Neutrophil (primary cell): ENCODE measurements around the gene WFDC2.
"Not testable (repeated sequence)": the region's sequence is repeated elsewhere in the genome, so short reads cannot be mapped to it uniquely, and the experiment has no call there.

Source experiments
- H3K27ac ChIP-seq: fragments of 200-600 bp; sonication (generic); 2 replicates; pipeline ENCODE4 v1.5.1; 2016; ENCODE audit warnings: mild to moderate bottlenecking, moderate library complexity
- H3K27me3 ChIP-seq: fragments of 200-600 bp; sonication (generic); 2 replicates; pipeline ENCODE4 v1.6.0; 2016; ENCODE audit warnings: mild to moderate bottlenecking
- H3K36me3 ChIP-seq: fragments of 200-600 bp; sonication (generic); 2 replicates; pipeline ENCODE4 v1.5.1; 2017
- H3K4me1 ChIP-seq, 2 experiments: fragments of 200-600 bp in 1 of 2; sonication (generic) in 1 of 2; 1 replicate in 1 of 2; 2 replicates in 1 of 2; pipeline versions ENCODE4 v1.5.1 to v1.6.1; 2013 to 2016; ENCODE audit warnings: low read depth in 1 of 2, low read length in 1 of 2, mild to moderate bottlenecking in 1 of 2, moderate library complexity in 1 of 2; ENCODE audit not compliant: control insufficient read depth in 1 of 2, insufficient read depth in 1 of 2
- H3K4me3 ChIP-seq, 2 experiments: fragments of 200-600 bp in 1 of 2; sonication (generic) in 1 of 2; 1 replicate in 1 of 2; 2 replicates in 1 of 2; pipeline ENCODE4 v1.5.1; 2013 to 2016; ENCODE audit warnings: low read depth in 1 of 2, low read length in 1 of 2, mild to moderate bottlenecking in 1 of 2, moderate library complexity in 1 of 2
- H3K9me3 ChIP-seq: fragments of 200-600 bp; sonication (generic); 2 replicates; pipeline ENCODE4 v1.5.1; 2016
- CTCF ChIP-seq: fragments of 200-600 bp; sonication (generic); IDR thresholded peaks from 2 replicates; pipeline ENCODE4 v1.5.1; 2016; ENCODE audit warnings: antibody characterized with exemption

The WFDC2 gene

GRCh38 chr20:45470937-45471336, 1.4 kb downstream of the WFDC2 start:
- no peak for TF ChIP-seq CTCF
- Histone ChIP-seq H3K36me3 (no peaks in the 10 kb centered on the region), H3K27me3 (peaks cover 97% of the 10 kb centered on the region), H3K4me3 (no peak overlapping the region), H3K9me3 (no peaks in the 10 kb centered on the region), H3K4me1 (peaks cover 0 to 12% of the 10 kb centered on the region in 2 experiments), H3K27ac (no peak overlapping the region)

GRCh38 chr20:45472286-45472685, 2.7 kb downstream of the WFDC2 start:
- peaks cover 0 to 12% of the 10 kb centered on the region in 2 experiments for H3K4me1 ChIP-seq
- peaks cover 99% of the 10 kb centered on the region for H3K27me3 ChIP-seq
- not testable (repeated sequence) for H3K4me3 ChIP-seq, H3K27ac ChIP-seq, H3K9me3 ChIP-seq, H3K36me3 ChIP-seq

GRCh38 chr20:45477530-45478148, 8.1 kb downstream of the WFDC2 start:
- not testable (repeated sequence) for H3K9me3 ChIP-seq, H3K4me3 ChIP-seq, H3K36me3 ChIP-seq, H3K27ac ChIP-seq, H3K4me1 ChIP-seq
- H3K27me3 ChIP-seq, result peaks cover 83% of the 10 kb centered on the region

GRCh38 chr20:45479822-45480221, 10.3 kb downstream of the WFDC2 start:
- Histone ChIP-seq H3K27me3 (peaks cover 83% of the 10 kb centered on the region), H3K4me1 (no peaks in the 10 kb centered on the region)

GRCh38 chr20:45484676-45485075, 15.1 kb downstream of the WFDC2 start:
- Histone ChIP-seq H3K4me3 (no peak overlapping the region), H3K27me3 (peaks cover 81% of the 10 kb centered on the region), H3K9me3 (no peaks in the 10 kb centered on the region), H3K4me1 (no peaks in the 10 kb centered on the region), H3K36me3 (no peaks in the 10 kb centered on the region), H3K27ac (no peak overlapping the region)
- TF ChIP-seq CTCF, result no peak

More at GRCh38 chr20:45479822-45480221, 10.3 kb downstream of the WFDC2 start:
- no peak for TF ChIP-seq CTCF
- no peaks in the 10 kb centered on the region for H3K36me3 ChIP-seq
- no peak overlapping the region for H3K27ac ChIP-seq
- no peaks in the 10 kb centered on the region for H3K9me3 ChIP-seq
- no peak overlapping the region for H3K4me3 ChIP-seq

- Histone ChIP-seq H3K4me3 (no peak overlapping the region), H3K4me1 (no peaks in the 10 kb centered on the region), H3K27ac (no peak overlapping the region), H3K27me3 (peaks cover 81% of the 10 kb centered on the region), H3K9me3 (no peaks in the 10 kb centered on the region), H3K36me3 (no peaks in the 10 kb centered on the region)
- no peak for TF ChIP-seq CTCF
Measured at GRCh38 chr20:45485388-45485787, 15.8 kb downstream of the WFDC2 start.
